K562 (cell line): ENCODE data around the gene IL6ST. TPM values are rescaled to one million over a fixed set of nuclear protein-coding genes. Genes with fewer than 3 reads are reported as not detected.

Experiments used
- ATAC-seq: fragments of 200-7000 bp; cut with Tn5 transposase; 3 replicates; pipeline ENCODE4 v1.9.1; 2020; ENCODE audit warnings: moderate library complexity
- BruUV-seq: library from RNA; stranded (reverse); fragments of 400-500 nt; replicated peaks from 2 replicates; lab custom pipeline; 2021; lab: Mats Ljungman, UMichigan
- CTCF ChIA-PET: fragments of 300-600 bp; formaldehyde crosslinking; extraction: SDS; loops from one replicate; lab custom pipeline; 2021; ENCODE audit warnings: low intra/inter-chr PET ratio; lab: Yijun Ruan, JAX
- POLR2A ChIA-PET: fragments of 300-600, 350-650 bp; sonication (Branson Sonifier 250); formaldehyde crosslinking; extraction: SDS; loops from one replicate; lab custom pipeline; 2021; ENCODE audit warnings: antibody characterized with exemption, inconsistent platforms; lab: Yijun Ruan, JAX
- DNase-seq, 4 experiments: peaks; one replicate each; pipeline versions ENCODE4 v3.0.0 to v3.0.0-alpha.2; 2011 to 2018; ENCODE audit warnings: low spot score in 3 of 4, mixed read lengths in 3 of 4; ENCODE audit errors: extremely low read depth in 1 of 4
- FAIRE-seq: peaks from 2 replicates; lab custom pipeline; 2011; peaks lifted over from hg19 to GRCh38; lab: Jason Lieb, UNC
- H2AFZ ChIP-seq: 2 replicates; pipeline ENCODE4 v1.6.0; 2011; ENCODE audit warnings: low read depth, low read length, control low read depth, inconsistent platforms
- H3K27ac ChIP-seq: fragments of 200-600 bp; 3 replicates; pipeline ENCODE4 v1.8.0; 2011; ENCODE audit warnings: low read depth, mild to moderate bottlenecking, control low read depth, inconsistent platforms, low read length, moderate library complexity, mixed read lengths; ENCODE audit errors: extremely low read depth
- H3K27me3 ChIP-seq, 2 experiments: fragments of 300-600 bp in 1 of 2; 2 replicates in 1 of 2; 3 replicates in 1 of 2; pipeline versions ENCODE4 v1.6.0 to v1.8.0; 2011; ENCODE audit warnings: inconsistent platforms in 2 of 2, low read length in 2 of 2, mild to moderate bottlenecking in 1 of 2, mixed read lengths in 1 of 2, moderate library complexity in 1 of 2; ENCODE audit not compliant: control insufficient read depth in 2 of 2, insufficient read depth in 2 of 2
- H3K36me3 ChIP-seq: fragments of 300-600 bp; 3 replicates; pipeline ENCODE4 v1.8.0; 2011; ENCODE audit warnings: mild to moderate bottlenecking, low read length, inconsistent platforms; ENCODE audit not compliant: control insufficient read depth, insufficient read depth
- H3K4me1 ChIP-seq, 2 experiments: fragments of 200-600 bp in 1 of 2; replicated peaks in 1 of 2; 2 replicates in 1 of 2; 3 replicates in 1 of 2; pipeline versions ENCODE4 v1.5.1 to v1.8.0; 2011; ENCODE audit warnings: inconsistent platforms in 2 of 2, low read length in 2 of 2, mild to moderate bottlenecking in 1 of 2, mixed read lengths in 1 of 2, moderate library complexity in 1 of 2; ENCODE audit not compliant: control insufficient read depth in 2 of 2, insufficient read depth in 2 of 2
- H3K4me2 ChIP-seq: 2 replicates; pipeline ENCODE4 v1.6.1; 2011; ENCODE audit warnings: low read length, control low read depth, inconsistent platforms, mixed read lengths; ENCODE audit not compliant: insufficient read depth
- H3K4me3 ChIP-seq: fragments of 200-600 bp; sonication (generic), shearing (Covaris generic); 2 replicates; pipeline ENCODE4 v1.5.1; 2016; ENCODE audit warnings: control low read depth, inconsistent platforms
- H3K79me2 ChIP-seq: fragments of 200-600 bp; 3 replicates; pipeline ENCODE4 v1.8.0; 2011; ENCODE audit warnings: low read length, inconsistent platforms; ENCODE audit not compliant: control insufficient read depth, insufficient read depth
- H3K9ac ChIP-seq, 2 experiments: 2 replicates each; pipeline versions ENCODE4 v1.6.0 to v1.6.1; 2011; ENCODE audit warnings: low read depth in 2 of 2, low read length in 2 of 2, control low read depth in 1 of 2, inconsistent platforms in 1 of 2, mild to moderate bottlenecking in 1 of 2, mixed read lengths in 1 of 2; ENCODE audit not compliant: insufficient read depth in 1 of 2
- H3K9me1 ChIP-seq: one replicate; pipeline ENCODE4 v1.6.0; 2011; ENCODE audit warnings: inconsistent platforms, mild to moderate bottlenecking, low read length, moderate library complexity; ENCODE audit not compliant: control insufficient read depth, insufficient read depth
- H3K9me3 ChIP-seq: replicated peaks from 2 replicates; pipeline ENCODE4 v1.5.1; 2011; ENCODE audit warnings: low read depth, low read length, inconsistent platforms; ENCODE audit not compliant: control insufficient read depth, insufficient read depth
- H4K20me1 ChIP-seq: replicated peaks from 2 replicates; pipeline ENCODE4 v1.6.1; 2011; ENCODE audit warnings: low read length, inconsistent platforms, mixed read lengths; ENCODE audit not compliant: control insufficient read depth, insufficient read depth
- CSDE1 ChIP-seq, 2 experiments: fragments of 450-650 bp; IDR thresholded peaks; 2 replicates each; pipeline ENCODE4 v1.6.1; 2016; ENCODE audit warnings: mild to moderate bottlenecking in 1 of 2
- MAFF ChIP-seq: IDR thresholded peaks from 2 replicates; pipeline ENCODE4 v1.6.1; 2012; ENCODE audit warnings: low read length, improper control_type of control experiment
- WGBS: fragments of 100-300 bp; shearing (Covaris generic); methylation state at CpG from one replicate; pipeline ENCODE4 v1.1.6; 2016; ENCODE audit warnings: low coverage, mixed read lengths; ENCODE audit not compliant: insufficient coverage; ENCODE audit errors: missing lambda C conversion rate; 5-methylcytosine and 5-hydroxymethylcytosine counted together
- in situ Hi-C: fragments of 300-500 bp; cut with MboI; formaldehyde crosslinking; loops from 4 replicates; pipeline ENCODE4 v1.15.0; 2018; ENCODE audit warnings: inconsistent platforms, mixed read lengths
- intact Hi-C: fragments of 100-400 bp; cut with micrococcal nuclease; formaldehyde crosslinking; loops from 2 replicates; pipeline ENCODE4 v1.14.2; 2022
- polyA plus RNA-seq, 8 experiments: library from polyadenylated mRNA; depleted of rRNA in 4 of 8; stranded (reverse) in 5 of 8; unstranded in 3 of 8; fragments of >200 nt; fragmentation: Nextera tagmentation in 2 of 8; fragmentation: Illumina TruSeq in 1 of 8; extraction: Ambion mirVana in 2 of 8; extraction: Trizol in 1 of 8; gene quantifications; 2 replicates each; pipeline versions ENCODE4 v1.2.1 to v1.2.3, GENCODE V29; 2011 to 2014; ENCODE audit warnings: inconsistent platforms in 1 of 8, missing spikeins in 1 of 8
- total RNA-seq, 7 experiments: library from RNA; depleted of rRNA in 6 of 7; stranded (reverse); fragments of >200 nt in 6 of 7; fragmentation: Illumina TruSeq in 2 of 7; extraction: Trizol in 2 of 7; gene quantifications; 2 replicates each; pipeline versions ENCODE4 v1.2.1 to v1.2.3, GENCODE V29; 2011 to 2021; ENCODE audit warnings: low replicate concordance in 1 of 7
- TF ChIP-seq, protein P1 (sequence below): fragments of 450-650 bp; formaldehyde crosslinking; IDR thresholded peaks from 2 replicates; pipeline ENCODE4 v1.4.0; 2022; ENCODE audit warnings: mild to moderate bottlenecking, moderate library complexity

IL6ST gene
- total and polyA plus RNA-seq, 9 of the 15 experiments (the other 6 are each of a cell fraction or from before 2014, with no cell fraction given) = 2.0 to 27.0 (median 7.9) TPM

DNA sequence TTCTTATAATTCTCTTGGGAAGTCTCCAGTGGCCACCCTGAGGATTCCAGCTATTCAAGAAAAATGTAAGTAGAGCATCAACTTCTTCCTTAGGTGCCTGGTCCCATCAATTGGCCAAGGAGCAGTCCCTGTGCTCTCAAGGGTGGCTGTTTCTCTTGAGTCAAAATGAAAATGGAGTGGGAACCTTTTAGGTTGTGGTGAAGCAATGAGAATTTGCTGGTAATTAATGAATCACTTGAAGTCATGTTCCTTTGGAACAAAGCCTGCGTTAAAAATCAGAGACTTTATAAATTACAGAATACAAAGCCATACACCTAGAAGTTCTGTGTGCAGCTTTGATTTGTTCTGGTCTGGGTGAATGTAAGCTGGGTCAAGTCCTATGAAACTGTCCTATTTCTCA lies 94.7 kb downstream of the IL6ST start:
- Histone ChIP-seq H3K4me2 (no peak overlapping the region), H2AFZ (no peak overlapping the region), H3K27ac (no peak overlapping the region), H3K36me3 (no peaks in the 10 kb centered on the region), H4K20me1 (no peaks in the 10 kb centered on the region), H3K79me2 (no peaks in the 10 kb centered on the region), H3K9me1 (no peaks in the 10 kb centered on the region), H3K4me3 (no peak overlapping the region), H3K27me3 (peaks cover 15 to 30% of the 10 kb centered on the region in 2 experiments; a peak in 4 of 5 replicates), H3K4me1 (no peaks in the 10 kb centered on the region), H3K9ac (no peak overlapping the region), H3K9me3 (no peaks in the 10 kb centered on the region)
- DNase-seq (no peak), ATAC-seq (no peak), FAIRE-seq (no peak)
- 0% methylated on average over 1 of the region's 1 CpG for WGBS
- BruUV-seq = no TSS peak
- in situ Hi-C loops = no loop called here
- ChIA-PET POLR2A (no interaction called here), CTCF (no interaction called here)
- no peak for TF ChIP-seq CSDE1 (IDR thresholded peaks at IDR 0.05)
- TF ChIP-seq, protein P1, sequence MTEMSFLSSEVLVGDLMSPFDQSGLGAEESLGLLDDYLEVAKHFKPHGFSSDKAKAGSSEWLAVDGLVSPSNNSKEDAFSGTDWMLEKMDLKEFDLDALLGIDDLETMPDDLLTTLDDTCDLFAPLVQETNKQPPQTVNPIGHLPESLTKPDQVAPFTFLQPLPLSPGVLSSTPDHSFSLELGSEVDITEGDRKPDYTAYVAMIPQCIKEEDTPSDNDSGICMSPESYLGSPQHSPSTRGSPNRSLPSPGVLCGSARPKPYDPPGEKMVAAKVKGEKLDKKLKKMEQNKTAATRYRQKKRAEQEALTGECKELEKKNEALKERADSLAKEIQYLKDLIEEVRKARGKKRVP (CRISPR knock-in tag) = no peak
- intact Hi-C loops = no loop called here

DNA sequence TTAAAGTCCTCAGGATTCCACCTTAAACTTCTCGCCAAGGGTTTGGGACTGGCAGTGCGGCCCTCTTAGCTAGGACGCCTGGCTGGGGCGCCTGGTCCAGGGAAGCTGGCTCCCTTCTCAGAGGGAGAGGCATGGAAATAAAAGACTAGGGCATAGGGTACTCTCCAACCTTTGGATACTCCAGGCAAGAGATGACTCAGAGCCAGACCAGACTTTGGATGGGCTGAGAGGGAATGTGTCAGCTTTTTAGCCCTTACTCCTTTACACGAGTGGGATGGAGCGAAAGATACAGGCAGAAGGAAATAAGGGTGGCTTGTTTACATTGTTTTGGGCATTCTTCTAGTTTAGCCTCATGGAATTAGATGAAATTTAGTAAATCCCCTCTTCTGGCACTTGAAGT lies 95.4 kb downstream of the IL6ST start:
- in situ Hi-C loops (no loop called here), intact Hi-C loops (no loop called here)
- H3K27ac ChIP-seq = no peak overlapping the region
- no peaks in the 10 kb centered on the region for H3K36me3 ChIP-seq
- no peaks in the 10 kb centered on the region for H4K20me1 ChIP-seq
- H2AFZ ChIP-seq = no peak overlapping the region
- TF ChIP-seq MAFF = no peak
- no peaks in the 10 kb centered on the region for H3K9me1 ChIP-seq
- H3K9ac ChIP-seq = no peak overlapping the region
- H3K4me1 ChIP-seq = no peaks in the 10 kb centered on the region
- H3K27me3 ChIP-seq = peaks cover 15 to 25% of the 10 kb centered on the region in 2 experiments; a peak in 4 of 5 replicates
- no peak overlapping the region for H3K4me3 ChIP-seq
- ATAC-seq (no peak), FAIRE-seq (no peak), DNase-seq (no peak)
- WGBS = 13% methylated on average over 6 of the region's 6 CpGs
- BruUV-seq = no TSS peak
- ChIA-PET POLR2A (interaction anchor here (0.5 to 0.6 kb wide), 2 partner anchors 25 to 159 kb away, joined by 3 read pairs; no protein-coding TSS in a partner anchor), CTCF (no interaction called here)
- no peaks in the 10 kb centered on the region for H3K79me2 ChIP-seq
- no peaks in the 10 kb centered on the region for H3K9me3 ChIP-seq
- no peak overlapping the region for H3K4me2 ChIP-seq
